K562 (cell line): ENCODE data around the gene CCL4L2. TPM values are rescaled to one million over a fixed set of nuclear protein-coding genes. Genes with fewer than 3 reads are reported as not detected.

Experiments
- ATAC-seq: fragments of 200-7000 bp; cut with Tn5 transposase; 3 replicates; pipeline ENCODE4 v1.9.1; 2020; ENCODE audit warnings: moderate library complexity
- BruUV-seq: library from RNA; stranded (reverse); fragments of 400-500 nt; replicated peaks from 2 replicates; lab custom pipeline; 2021; lab: Mats Ljungman, UMichigan
- CTCF ChIA-PET: fragments of 300-600 bp; formaldehyde crosslinking; extraction: SDS; loops from one replicate; lab custom pipeline; 2021; ENCODE audit warnings: low intra/inter-chr PET ratio; lab: Yijun Ruan, JAX
- POLR2A ChIA-PET: fragments of 300-600, 350-650 bp; sonication (Branson Sonifier 250); formaldehyde crosslinking; extraction: SDS; loops from one replicate; lab custom pipeline; 2021; ENCODE audit warnings: antibody characterized with exemption, inconsistent platforms; lab: Yijun Ruan, JAX
- DNase-seq, 4 experiments: peaks; one replicate each; pipeline versions ENCODE4 v3.0.0 to v3.0.0-alpha.2; 2011 to 2018; ENCODE audit warnings: low spot score in 3 of 4, mixed read lengths in 3 of 4; ENCODE audit errors: extremely low read depth in 1 of 4
- FAIRE-seq: peaks from 2 replicates; lab custom pipeline; 2011; peaks lifted over from hg19 to GRCh38; lab: Jason Lieb, UNC
- H2AFZ ChIP-seq: 2 replicates; pipeline ENCODE4 v1.6.0; 2011; ENCODE audit warnings: low read depth, low read length, control low read depth, inconsistent platforms
- H3K27ac ChIP-seq: fragments of 200-600 bp; 3 replicates; pipeline ENCODE4 v1.8.0; 2011; ENCODE audit warnings: low read depth, mild to moderate bottlenecking, control low read depth, inconsistent platforms, low read length, moderate library complexity, mixed read lengths; ENCODE audit errors: extremely low read depth
- H3K27me3 ChIP-seq, 2 experiments: fragments of 300-600 bp in 1 of 2; 2 replicates in 1 of 2; 3 replicates in 1 of 2; pipeline versions ENCODE4 v1.6.0 to v1.8.0; 2011; ENCODE audit warnings: inconsistent platforms in 2 of 2, low read length in 2 of 2, mild to moderate bottlenecking in 1 of 2, mixed read lengths in 1 of 2, moderate library complexity in 1 of 2; ENCODE audit not compliant: control insufficient read depth in 2 of 2, insufficient read depth in 2 of 2
- H3K36me3 ChIP-seq: fragments of 300-600 bp; 3 replicates; pipeline ENCODE4 v1.8.0; 2011; ENCODE audit warnings: mild to moderate bottlenecking, low read length, inconsistent platforms; ENCODE audit not compliant: control insufficient read depth, insufficient read depth
- H3K4me1 ChIP-seq, 2 experiments: fragments of 200-600 bp in 1 of 2; replicated peaks in 1 of 2; 2 replicates in 1 of 2; 3 replicates in 1 of 2; pipeline versions ENCODE4 v1.5.1 to v1.8.0; 2011; ENCODE audit warnings: inconsistent platforms in 2 of 2, low read length in 2 of 2, mild to moderate bottlenecking in 1 of 2, mixed read lengths in 1 of 2, moderate library complexity in 1 of 2; ENCODE audit not compliant: control insufficient read depth in 2 of 2, insufficient read depth in 2 of 2
- H3K4me2 ChIP-seq: 2 replicates; pipeline ENCODE4 v1.6.1; 2011; ENCODE audit warnings: low read length, control low read depth, inconsistent platforms, mixed read lengths; ENCODE audit not compliant: insufficient read depth
- H3K4me3 ChIP-seq: fragments of 200-600 bp; sonication (generic), shearing (Covaris generic); 2 replicates; pipeline ENCODE4 v1.5.1; 2016; ENCODE audit warnings: control low read depth, inconsistent platforms
- H3K79me2 ChIP-seq: fragments of 200-600 bp; 3 replicates; pipeline ENCODE4 v1.8.0; 2011; ENCODE audit warnings: low read length, inconsistent platforms; ENCODE audit not compliant: control insufficient read depth, insufficient read depth
- H3K9ac ChIP-seq, 2 experiments: 2 replicates each; pipeline versions ENCODE4 v1.6.0 to v1.6.1; 2011; ENCODE audit warnings: low read depth in 2 of 2, low read length in 2 of 2, control low read depth in 1 of 2, inconsistent platforms in 1 of 2, mild to moderate bottlenecking in 1 of 2, mixed read lengths in 1 of 2; ENCODE audit not compliant: insufficient read depth in 1 of 2
- H3K9me1 ChIP-seq: one replicate; pipeline ENCODE4 v1.6.0; 2011; ENCODE audit warnings: inconsistent platforms, mild to moderate bottlenecking, low read length, moderate library complexity; ENCODE audit not compliant: control insufficient read depth, insufficient read depth
- H3K9me3 ChIP-seq: replicated peaks from 2 replicates; pipeline ENCODE4 v1.5.1; 2011; ENCODE audit warnings: low read depth, low read length, inconsistent platforms; ENCODE audit not compliant: control insufficient read depth, insufficient read depth
- H4K20me1 ChIP-seq: replicated peaks from 2 replicates; pipeline ENCODE4 v1.6.1; 2011; ENCODE audit warnings: low read length, inconsistent platforms, mixed read lengths; ENCODE audit not compliant: control insufficient read depth, insufficient read depth
- ADNP ChIP-seq: fragments of 200-800 bp; sonication (Bioruptor generic); IDR thresholded peaks from 2 replicates; pipeline ENCODE4 v1.6.1; 2016; ENCODE audit warnings: missing genetic modification characterization, missing compliant biosample characterization
- ARID3B ChIP-seq: fragments of 250-450 bp; sonication (Bioruptor Pico); IDR thresholded peaks from 2 replicates; pipeline ENCODE4 v1.4.0; 2020; ENCODE audit warnings: borderline replicate concordance
- BRD9 ChIP-seq: fragments of 450-650 bp; IDR thresholded peaks from 2 replicates; pipeline ENCODE4 v1.6.1; 2018; ENCODE audit warnings: low read depth; ENCODE audit not compliant: partially characterized antibody
- CHAMP1 ChIP-seq: fragments of 450-650 bp; IDR thresholded peaks from 2 replicates; pipeline ENCODE4 v1.6.1; 2016; ENCODE audit warnings: mild to moderate bottlenecking
- ELK3 ChIP-seq: fragments of 450-650 bp; formaldehyde crosslinking; IDR thresholded peaks from 2 replicates; pipeline ENCODE4 v1.4.0; 2020; ENCODE audit warnings: mild to moderate bottlenecking
- GATA2 ChIP-seq: sonication (generic); formaldehyde crosslinking; IDR thresholded peaks from 2 replicates; pipeline ENCODE4 v1.4.0; 2020; ENCODE audit warnings: mild to moderate bottlenecking, missing genetic modification reagents
- GTF2A2 ChIP-seq: IDR thresholded peaks from 2 replicates; pipeline ENCODE4 v1.6.1; 2016; ENCODE audit warnings: mild to moderate bottlenecking, missing genetic modification characterization, missing compliant biosample characterization
- MEF2A ChIP-seq: IDR thresholded peaks from 2 replicates; pipeline ENCODE4 v1.6.1; 2011; ENCODE audit warnings: low read depth, mild to moderate bottlenecking, low read length, moderate library complexity; ENCODE audit not compliant: control insufficient read depth
- MIER1 ChIP-seq: fragments of 450-650 bp; IDR thresholded peaks from 2 replicates; pipeline ENCODE4 v1.6.1; 2016; ENCODE audit warnings: antibody characterized with exemption, mild to moderate bottlenecking, low read depth
- MXD1 ChIP-seq: fragments of 250-450 bp; sonication (Bioruptor Pico); IDR thresholded peaks from 2 replicates; pipeline ENCODE4 v1.8.0; 2021; ENCODE audit warnings: borderline replicate concordance, mild to moderate bottlenecking, moderate library complexity; ENCODE audit not compliant: poor library complexity, severe bottlenecking
- RBM25 ChIP-seq: fragments of 200-400 bp; formaldehyde crosslinking; IDR thresholded peaks from 2 replicates; pipeline ENCODE4 v1.6.1; 2018; ENCODE audit warnings: low read length, low read depth, moderate library complexity; ENCODE audit not compliant: severe bottlenecking
- SOX6 ChIP-seq: fragments of 450-650 bp; IDR thresholded peaks from 2 replicates; pipeline ENCODE4 v1.6.1; 2014; ENCODE audit warnings: mild to moderate bottlenecking
- ZFP36 ChIP-seq: fragments of 150-350 bp; IDR thresholded peaks from 2 replicates; pipeline ENCODE4 v1.6.1; 2018; ENCODE audit warnings: low read length, low read depth; ENCODE audit not compliant: partially characterized antibody
- ZFPM2 ChIP-seq: fragments of 250-450 bp; sonication (Bioruptor Pico); IDR thresholded peaks from 2 replicates; pipeline ENCODE4 v1.5.1; 2022; ENCODE audit warnings: mild to moderate bottlenecking
- ZNF41 ChIP-seq: fragments of 250-450 bp; sonication (Bioruptor Pico); conservative IDR thresholded peaks from 2 replicates; pipeline ENCODE4 v1.4.0; 2020; ENCODE audit warnings: mild to moderate bottlenecking
- ZNF444 ChIP-seq: fragments of 250-450 bp; sonication (Bioruptor Pico); IDR thresholded peaks from 2 replicates; pipeline ENCODE4 v1.4.0; 2020; ENCODE audit warnings: mild to moderate bottlenecking, moderate library complexity
- WGBS: fragments of 100-300 bp; shearing (Covaris generic); methylation state at CpG from one replicate; pipeline ENCODE4 v1.1.6; 2016; ENCODE audit warnings: low coverage, mixed read lengths; ENCODE audit not compliant: insufficient coverage; ENCODE audit errors: missing lambda C conversion rate; 5-methylcytosine and 5-hydroxymethylcytosine counted together
- in situ Hi-C: fragments of 300-500 bp; cut with MboI; formaldehyde crosslinking; loops from 4 replicates; pipeline ENCODE4 v1.15.0; 2018; ENCODE audit warnings: inconsistent platforms, mixed read lengths
- intact Hi-C: fragments of 100-400 bp; cut with micrococcal nuclease; formaldehyde crosslinking; loops from 2 replicates; pipeline ENCODE4 v1.14.2; 2022
- polyA plus RNA-seq, 8 experiments: library from polyadenylated mRNA; depleted of rRNA in 4 of 8; stranded (reverse) in 5 of 8; unstranded in 3 of 8; fragments of >200 nt; fragmentation: Nextera tagmentation in 2 of 8; fragmentation: Illumina TruSeq in 1 of 8; extraction: Ambion mirVana in 2 of 8; extraction: Trizol in 1 of 8; gene quantifications; 2 replicates each; pipeline versions ENCODE4 v1.2.1 to v1.2.3, GENCODE V29; 2011 to 2014; ENCODE audit warnings: inconsistent platforms in 1 of 8, missing spikeins in 1 of 8
- total RNA-seq, 7 experiments: library from RNA; depleted of rRNA in 6 of 7; stranded (reverse); fragments of >200 nt in 6 of 7; fragmentation: Illumina TruSeq in 2 of 7; extraction: Trizol in 2 of 7; gene quantifications; 2 replicates each; pipeline versions ENCODE4 v1.2.1 to v1.2.3, GENCODE V29; 2011 to 2021; ENCODE audit warnings: low replicate concordance in 1 of 7

The CCL4L2 gene
- total and polyA plus RNA-seq, 9 of the 15 experiments (the other 6 are each of a cell fraction or from before 2014, with no cell fraction given), result 0.11 to 0.51 (median 0.38) TPM; not detected in 6

- H3K79me2 ChIP-seq, result no peaks in the 10 kb centered on the region
- H3K4me3 ChIP-seq, result no peak overlapping the region
- no peaks in the 10 kb centered on the region for H4K20me1 ChIP-seq
- in situ Hi-C loops (loop anchor here (25.0 kb wide), 2 partner anchors 159 to 1959 kb away; no protein-coding TSS in a partner anchor), intact Hi-C loops (no loop called here)
- POLR2A ChIA-PET, result interaction anchor here (0.6 kb wide), 1 partner anchor 1140 kb away, joined by 3 read pairs; the partner anchor contains the start of gene RFFL
- CTCF ChIA-PET, result no interaction called here
- DNase-seq (no peak), ATAC-seq (no peak), FAIRE-seq (no peak)
- peaks cover 0 to 6% of the 10 kb centered on the region in 2 experiments; a peak in 2 of 5 replicates for H3K27me3 ChIP-seq
- H2AFZ ChIP-seq, result no peak overlapping the region
- TF ChIP-seq ZNF41 (CRISPR knock-in tag) (no peak), CHAMP1 (no peak), ZNF444 (CRISPR knock-in tag) (no peak), ZFP36 (peak; percentile 53), GTF2A2 (tag) (no peak), MIER1 (no peak), MXD1 (CRISPR knock-in tag) (no peak), BRD9 (peak; percentile 98), MEF2A (no peak), ADNP (tag) (0 out of 2 replicates have a peak, but pooled peaks have one; percentile 17), ZFPM2 (CRISPR knock-in tag) (no peak), ARID3B (no peak), ELK3 (CRISPR knock-in tag) (no peak), RBM25 (peak; percentile 86), GATA2 (CRISPR knock-in tag) (no peak), SOX6 (no peak)
- no peaks in the 10 kb centered on the region for H3K9me1 ChIP-seq
- no peak overlapping the region for H3K9ac ChIP-seq
- H3K36me3 ChIP-seq, result no peaks in the 10 kb centered on the region
- WGBS, result 21% methylated on average over 3 of the region's 3 CpGs
- no peaks in the 10 kb centered on the region for H3K9me3 ChIP-seq
- H3K27ac ChIP-seq, result no peak overlapping the region
- no peak overlapping the region for H3K4me2 ChIP-seq
- no peaks in the 10 kb centered on the region; a peak in 1 of 5 replicates for H3K4me1 ChIP-seq
- BruUV-seq, result no TSS peak
Observed at GRCh38 chr17:36203335-36203734, 7.5 kb upstream of the CCL4L2 start.
